HG02642 (cell line): ENCODE data around the gene ADAM19.

Source experiments
- ATAC-seq: cut with Tn5 transposase; IDR thresholded peaks from one replicate; pipeline ENCODE4 v1.9.1; 2021; ENCODE audit warnings: mild to moderate bottlenecking; ENCODE audit not compliant: unreplicated experiment, poor library complexity

ADAM19 gene

GRCh38 chr5:157475432-157475831, 100.1 kb downstream of the ADAM19 start:
- ATAC-seq, result no peak

- ATAC-seq, result no peak
Observed at GRCh38 chr5:157473383-157474320, 101.9 kb downstream of the ADAM19 start.

- ATAC-seq, result no peak
Observed at GRCh38 chr5:157471709-157472108, 103.9 kb downstream of the ADAM19 start.

GRCh38 chr5:157470631-157471030, 104.9 kb downstream of the ADAM19 start:
- no peak for ATAC-seq

GRCh38 chr5:157469687-157470086, 105.9 kb downstream of the ADAM19 start:
- no peak for ATAC-seq

GRCh38 chr5:157469073-157469472, 106.5 kb downstream of the ADAM19 start:
- no peak for ATAC-seq

- no peak for ATAC-seq
Observed at GRCh38 chr5:157468293-157468965, 107.1 kb downstream of the ADAM19 start.

- peak; percentile 88 for ATAC-seq
Observed at GRCh38 chr5:157464519-157465171, 110.9 kb downstream of the ADAM19 start.

- no peak for ATAC-seq
Observed at GRCh38 chr5:157463621-157464518, 111.7 kb downstream of the ADAM19 start.

- no peak for ATAC-seq
Observed at GRCh38 chr5:157463081-157463480, 112.5 kb downstream of the ADAM19 start.

GRCh38 chr5:157460921-157461792, 114.4 kb downstream of the ADAM19 start:
- no peak for ATAC-seq

- no peak for ATAC-seq
Observed at GRCh38 chr5:157459715-157460599, 115.6 kb downstream of the ADAM19 start, which contains the start of gene NIPAL4. NIPAL4 (plus strand) TSS chr5:157460213; CDS start chr5:157460321, 108 bp downstream.

- ATAC-seq, result no peak
Observed at GRCh38 chr5:157458835-157459234, 116.7 kb downstream of the ADAM19 start.

- ATAC-seq, result no peak
Observed at GRCh38 chr5:157457391-157457790, 118.2 kb downstream of the ADAM19 start.

GRCh38 chr5:157456301-157456700, 119.3 kb downstream of the ADAM19 start:
- no peak for ATAC-seq

- ATAC-seq, result no peak
Observed at GRCh38 chr5:157455057-157455456, 120.5 kb downstream of the ADAM19 start.

GRCh38 chr5:157454273-157454672, 121.3 kb downstream of the ADAM19 start:
- no peak for ATAC-seq

- no peak for ATAC-seq
Observed at GRCh38 chr5:157451806-157452205, 123.8 kb downstream of the ADAM19 start.
